HCT116 (cell line): ENCODE results near the gene ABL1. TPM values are rescaled to one million over a fixed set of nuclear protein-coding genes. Genes with fewer than 3 reads are reported as not detected.

ENCODE experiments used
- ATAC-seq: fragments of 200-7000 bp; cut with Tn5 transposase; 2 replicates; pipeline ENCODE4 v1.9.1; 2020; ENCODE audit warnings: mild to moderate bottlenecking, moderate library complexity
- BruUV-seq: library from RNA; stranded (reverse); fragments of 400-500 nt; replicated peaks from 2 replicates; lab custom pipeline; 2021; lab: Mats Ljungman, UMichigan
- CTCF ChIA-PET: fragments of 300-600 bp; sonication (Branson Sonifier 250); formaldehyde crosslinking; loops from one replicate; lab custom pipeline; 2021; ENCODE audit warnings: antibody characterized with exemption; lab: Charles Lee
- POLR2A ChIA-PET: fragments of 300-600, 350-600 bp; sonication (Branson Sonifier 250); formaldehyde crosslinking; loops from one replicate; lab custom pipeline; 2021; ENCODE audit warnings: antibody characterized with exemption; lab: Charles Lee
- RAD21 ChIA-PET, 2 experiments: fragments of 300-600 bp; sonication (Branson Sonifier 250); formaldehyde crosslinking; loops; one replicate each; lab custom pipeline; 2023; ENCODE audit warnings: low total read pairs in 2 of 2; ENCODE audit not compliant: uncharacterized antibody in 2 of 2, unreplicated experiment in 2 of 2, low non-redundant PET in 1 of 2; lab: Charles Lee
- DNase-seq: peaks from one replicate; pipeline ENCODE4 v3.0.0-alpha.2; 2010; ENCODE audit warnings: low read depth, low spot score
- H2AFZ ChIP-seq: fragments of 200-600 bp; shearing (Covaris generic), sonication (generic); 2 replicates; pipeline ENCODE4 v1.6.1; 2017; ENCODE audit warnings: low read depth, mixed run types, mixed read lengths, antibody characterized with exemption, low read length; ENCODE audit not compliant: poor library complexity, severe bottlenecking
- H3K27ac ChIP-seq: 2 replicates; pipeline ENCODE4 v1.5.1; 2012; ENCODE audit warnings: low read depth, low read length
- H3K27me3 ChIP-seq: fragments of 200-600 bp; sonication (generic); 2 replicates; pipeline ENCODE4 v1.6.1; 2016; ENCODE audit warnings: mixed run types, low read length, mixed read lengths; ENCODE audit not compliant: insufficient read depth
- H3K36me3 ChIP-seq, 2 experiments: fragments of 200-500 bp in 1 of 2; fragments of 200-600 bp in 1 of 2; sonication (Bioruptor generic) in 1 of 2; sonication (generic) in 1 of 2; 2 replicates each; pipeline versions ENCODE4 v1.5.1 to v1.6.1; 2014 to 2016; ENCODE audit warnings: low read length in 2 of 2, inconsistent platforms in 1 of 2, mixed read lengths in 1 of 2, mixed run types in 1 of 2; ENCODE audit not compliant: insufficient read depth in 2 of 2, control insufficient read depth in 1 of 2
- H3K4me1 ChIP-seq, 2 experiments: fragments of 200-600 bp in 1 of 2; sonication (generic) in 1 of 2; 2 replicates each; pipeline versions ENCODE4 v1.5.1 to v1.6.1; 2012 to 2017; ENCODE audit warnings: low read length in 2 of 2, inconsistent platforms in 1 of 2, mild to moderate bottlenecking in 1 of 2, mixed read lengths in 1 of 2, mixed run types in 1 of 2, moderate library complexity in 1 of 2; ENCODE audit not compliant: insufficient read depth in 2 of 2, control insufficient read depth in 1 of 2
- H3K4me2 ChIP-seq: fragments of 200-600 bp; sonication (generic); 2 replicates; pipeline ENCODE4 v1.6.1; 2017; ENCODE audit warnings: mixed run types, low read length, mixed read lengths
- H3K4me3 ChIP-seq, 2 experiments: fragments of 200-600 bp in 1 of 2; sonication (generic) in 1 of 2; replicated peaks in 1 of 2; 2 replicates each; pipeline ENCODE4 v1.5.1; 2011 to 2016; ENCODE audit warnings: low read length in 2 of 2, control low read depth in 1 of 2, low read depth in 1 of 2, mild to moderate bottlenecking in 1 of 2, mixed read lengths in 1 of 2, mixed run types in 1 of 2
- H3K79me2 ChIP-seq: fragments of 200-600 bp; sonication (generic); 2 replicates; pipeline ENCODE4 v1.6.1; 2017; ENCODE audit warnings: mild to moderate bottlenecking, mixed run types, low read length, moderate library complexity, mixed read lengths; ENCODE audit not compliant: insufficient read depth
- H3K9ac ChIP-seq: fragments of 200-600 bp; sonication (generic); 2 replicates; pipeline ENCODE4 v1.6.1; 2016; ENCODE audit warnings: low read length, mixed read lengths
- H3K9me2 ChIP-seq: fragments of 200-600 bp; sonication (generic), shearing (Covaris generic); 2 replicates; pipeline ENCODE4 v1.6.1; 2017; ENCODE audit warnings: mixed run types, mild to moderate bottlenecking, moderate library complexity; ENCODE audit not compliant: insufficient read depth
- H3K9me3 ChIP-seq, 2 experiments: fragments of 200-500 bp in 1 of 2; fragments of 200-600 bp in 1 of 2; sonication (Bioruptor generic) in 1 of 2; sonication (generic) in 1 of 2; 2 replicates each; pipeline ENCODE4 v1.6.1; 2014 to 2017; ENCODE audit warnings: low read length in 2 of 2, mixed read lengths in 2 of 2, inconsistent platforms in 1 of 2, low read depth in 1 of 2, mild to moderate bottlenecking in 1 of 2, mixed run types in 1 of 2, moderate library complexity in 1 of 2; ENCODE audit not compliant: control insufficient read depth in 1 of 2, insufficient read depth in 1 of 2
- H4K20me1 ChIP-seq: fragments of 200-600 bp; sonication (generic), shearing (Covaris generic); 2 replicates; pipeline ENCODE4 v1.6.1; 2017; ENCODE audit warnings: mixed run types, mild to moderate bottlenecking, moderate library complexity; ENCODE audit not compliant: insufficient read depth
- CBX3 ChIP-seq: IDR thresholded peaks from 2 replicates; pipeline ENCODE4 v1.6.1; 2012; ENCODE audit warnings: low read depth
- EGR1 ChIP-seq: IDR thresholded peaks from 2 replicates; pipeline ENCODE4 v1.6.1; 2012; ENCODE audit warnings: low read depth
- RAD21 ChIP-seq: IDR thresholded peaks from 2 replicates; pipeline ENCODE4 v1.6.1; 2012; ENCODE audit warnings: low read depth, mild to moderate bottlenecking
- SP1 ChIP-seq: IDR thresholded peaks from 2 replicates; pipeline ENCODE4 v1.6.1; 2012; ENCODE audit warnings: low read depth
- SRF ChIP-seq: IDR thresholded peaks from 2 replicates; pipeline ENCODE4 v1.6.1; 2012; ENCODE audit warnings: low read depth
- TCF7L2 ChIP-seq: IDR thresholded peaks from 2 replicates; pipeline ENCODE4 v1.7.0; 2011; ENCODE audit warnings: borderline replicate concordance, inconsistent platforms; ENCODE audit not compliant: insufficient read depth, insufficient read length; ENCODE audit errors: extremely low read depth
- YY1 ChIP-seq: IDR thresholded peaks from 2 replicates; pipeline ENCODE4 v1.6.1; 2011; ENCODE audit warnings: low read length, low read depth, moderate library complexity, mild to moderate bottlenecking; ENCODE audit not compliant: insufficient replicate concordance; ENCODE audit errors: extremely low read depth
- ZNF274 ChIP-seq: fragments of 200-500 bp; sonication (Bioruptor generic); IDR thresholded peaks from 2 replicates; pipeline ENCODE4 v1.6.1; 2014; ENCODE audit warnings: mild to moderate bottlenecking, low read depth, low read length, inconsistent platforms
- intact Hi-C: fragments of 100-400 bp; cut with micrococcal nuclease; formaldehyde crosslinking; loops from 2 replicates; pipeline ENCODE4 v1.10.0; 2022
- total RNA-seq: library from RNA; stranded (reverse); gene quantifications from one replicate; pipeline ENCODE4 v1.2.1, GENCODE V29; 2021; ENCODE audit not compliant: unreplicated experiment
- TF ChIP-seq, protein P1 (sequence below): IDR thresholded peaks from 2 replicates; pipeline ENCODE4 v1.6.1; 2012; ENCODE audit warnings: low read depth
- TF ChIP-seq, protein P2 (sequence below): IDR thresholded peaks from 2 replicates; pipeline ENCODE4 v1.6.1; 2012
- TF ChIP-seq, protein P3 (sequence below): IDR thresholded peaks from 2 replicates; pipeline ENCODE4 v1.6.1; 2011; ENCODE audit warnings: mild to moderate bottlenecking, low read length, moderate library complexity; ENCODE audit not compliant: insufficient replicate concordance; ENCODE audit errors: extremely low read depth

Gene ABL1
- total RNA-seq, 1 experiment from 2014 or later, result 54.7 TPM

DNA sequence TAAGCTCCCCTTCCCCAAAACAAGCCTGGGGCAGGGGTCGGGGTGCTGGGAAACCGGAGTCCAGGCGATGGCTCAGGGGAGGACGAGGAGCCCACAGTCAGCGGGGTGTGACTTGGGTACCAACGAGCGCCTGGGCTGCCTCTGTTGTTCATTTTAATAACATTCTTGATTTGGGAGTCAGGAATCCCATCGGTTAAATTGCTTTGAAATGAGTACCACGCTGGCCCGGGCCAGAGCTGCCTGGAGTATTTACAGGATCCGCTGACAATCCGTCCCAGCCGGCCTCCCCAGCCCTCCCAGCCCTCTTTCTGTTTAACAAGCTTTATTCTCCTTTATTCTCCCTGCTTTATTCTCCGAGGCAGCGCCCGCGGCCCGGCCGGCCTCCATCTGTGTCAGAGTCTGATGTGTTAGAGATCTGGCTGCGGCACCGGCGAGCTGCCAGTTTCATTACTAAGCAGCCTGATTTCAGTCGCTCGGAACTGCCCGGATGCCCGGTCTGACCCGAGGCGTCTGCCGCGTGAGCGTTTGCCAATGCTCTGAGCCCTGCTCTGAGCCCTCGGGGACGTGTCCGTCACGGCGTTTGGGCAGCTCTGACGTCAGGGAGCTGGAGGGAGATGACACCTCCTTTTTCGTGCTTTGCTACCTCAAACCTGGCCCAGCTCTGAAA, 78.0 kb downstream of the ABL1 start:
- H2AFZ ChIP-seq, result no peak overlapping the region
- ATAC-seq (no peak), DNase-seq (no peak)
- BruUV-seq, result no TSS peak
- no peak overlapping the region for H3K4me3 ChIP-seq
- ChIA-PET CTCF (no interaction called here), RAD21 (no interaction called here), POLR2A (no interaction called here)
- no peak overlapping the region for H3K4me2 ChIP-seq
- no peak overlapping the region for H3K9ac ChIP-seq
- no peaks in the 10 kb centered on the region for H3K79me2 ChIP-seq
- no peaks in the 10 kb centered on the region for H3K4me1 ChIP-seq
- H3K9me2 ChIP-seq, result no peaks in the 10 kb centered on the region
- no peak overlapping the region for H3K27ac ChIP-seq
- TF ChIP-seq RAD21 (no peak), TCF7L2 (no peak), SP1 (no peak), EGR1 (no peak), CBX3 (no peak), SRF (no peak), YY1 (no peak), ZNF274 (no peak)
- TF ChIP-seq, protein P1, sequence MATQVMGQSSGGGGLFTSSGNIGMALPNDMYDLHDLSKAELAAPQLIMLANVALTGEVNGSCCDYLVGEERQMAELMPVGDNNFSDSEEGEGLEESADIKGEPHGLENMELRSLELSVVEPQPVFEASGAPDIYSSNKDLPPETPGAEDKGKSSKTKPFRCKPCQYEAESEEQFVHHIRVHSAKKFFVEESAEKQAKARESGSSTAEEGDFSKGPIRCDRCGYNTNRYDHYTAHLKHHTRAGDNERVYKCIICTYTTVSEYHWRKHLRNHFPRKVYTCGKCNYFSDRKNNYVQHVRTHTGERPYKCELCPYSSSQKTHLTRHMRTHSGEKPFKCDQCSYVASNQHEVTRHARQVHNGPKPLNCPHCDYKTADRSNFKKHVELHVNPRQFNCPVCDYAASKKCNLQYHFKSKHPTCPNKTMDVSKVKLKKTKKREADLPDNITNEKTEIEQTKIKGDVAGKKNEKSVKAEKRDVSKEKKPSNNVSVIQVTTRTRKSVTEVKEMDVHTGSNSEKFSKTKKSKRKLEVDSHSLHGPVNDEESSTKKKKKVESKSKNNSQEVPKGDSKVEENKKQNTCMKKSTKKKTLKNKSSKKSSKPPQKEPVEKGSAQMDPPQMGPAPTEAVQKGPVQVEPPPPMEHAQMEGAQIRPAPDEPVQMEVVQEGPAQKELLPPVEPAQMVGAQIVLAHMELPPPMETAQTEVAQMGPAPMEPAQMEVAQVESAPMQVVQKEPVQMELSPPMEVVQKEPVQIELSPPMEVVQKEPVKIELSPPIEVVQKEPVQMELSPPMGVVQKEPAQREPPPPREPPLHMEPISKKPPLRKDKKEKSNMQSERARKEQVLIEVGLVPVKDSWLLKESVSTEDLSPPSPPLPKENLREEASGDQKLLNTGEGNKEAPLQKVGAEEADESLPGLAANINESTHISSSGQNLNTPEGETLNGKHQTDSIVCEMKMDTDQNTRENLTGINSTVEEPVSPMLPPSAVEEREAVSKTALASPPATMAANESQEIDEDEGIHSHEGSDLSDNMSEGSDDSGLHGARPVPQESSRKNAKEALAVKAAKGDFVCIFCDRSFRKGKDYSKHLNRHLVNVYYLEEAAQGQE, result no peak
- TF ChIP-seq, protein P2, sequence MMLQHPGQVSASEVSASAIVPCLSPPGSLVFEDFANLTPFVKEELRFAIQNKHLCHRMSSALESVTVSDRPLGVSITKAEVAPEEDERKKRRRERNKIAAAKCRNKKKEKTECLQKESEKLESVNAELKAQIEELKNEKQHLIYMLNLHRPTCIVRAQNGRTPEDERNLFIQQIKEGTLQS, result no peak
- TF ChIP-seq, protein P3, sequence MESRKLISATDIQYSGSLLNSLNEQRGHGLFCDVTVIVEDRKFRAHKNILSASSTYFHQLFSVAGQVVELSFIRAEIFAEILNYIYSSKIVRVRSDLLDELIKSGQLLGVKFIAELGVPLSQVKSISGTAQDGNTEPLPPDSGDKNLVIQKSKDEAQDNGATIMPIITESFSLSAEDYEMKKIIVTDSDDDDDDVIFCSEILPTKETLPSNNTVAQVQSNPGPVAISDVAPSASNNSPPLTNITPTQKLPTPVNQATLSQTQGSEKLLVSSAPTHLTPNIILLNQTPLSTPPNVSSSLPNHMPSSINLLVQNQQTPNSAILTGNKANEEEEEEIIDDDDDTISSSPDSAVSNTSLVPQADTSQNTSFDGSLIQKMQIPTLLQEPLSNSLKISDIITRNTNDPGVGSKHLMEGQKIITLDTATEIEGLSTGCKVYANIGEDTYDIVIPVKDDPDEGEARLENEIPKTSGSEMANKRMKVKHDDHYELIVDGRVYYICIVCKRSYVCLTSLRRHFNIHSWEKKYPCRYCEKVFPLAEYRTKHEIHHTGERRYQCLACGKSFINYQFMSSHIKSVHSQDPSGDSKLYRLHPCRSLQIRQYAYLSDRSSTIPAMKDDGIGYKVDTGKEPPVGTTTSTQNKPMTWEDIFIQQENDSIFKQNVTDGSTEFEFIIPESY, result no peak
- TF ChIP-seq, all 23 proteins: peak for 0
- Histone ChIP-seq H4K20me1 (no peaks in the 10 kb centered on the region), H3K27me3 (no peaks in the 10 kb centered on the region), H3K36me3 (no peaks in the 10 kb centered on the region), H3K9me3 (no peaks in the 10 kb centered on the region)
- intact Hi-C loops, result no loop called here
